ENCODE measurements around the gene TSPAN18.

DNA sequence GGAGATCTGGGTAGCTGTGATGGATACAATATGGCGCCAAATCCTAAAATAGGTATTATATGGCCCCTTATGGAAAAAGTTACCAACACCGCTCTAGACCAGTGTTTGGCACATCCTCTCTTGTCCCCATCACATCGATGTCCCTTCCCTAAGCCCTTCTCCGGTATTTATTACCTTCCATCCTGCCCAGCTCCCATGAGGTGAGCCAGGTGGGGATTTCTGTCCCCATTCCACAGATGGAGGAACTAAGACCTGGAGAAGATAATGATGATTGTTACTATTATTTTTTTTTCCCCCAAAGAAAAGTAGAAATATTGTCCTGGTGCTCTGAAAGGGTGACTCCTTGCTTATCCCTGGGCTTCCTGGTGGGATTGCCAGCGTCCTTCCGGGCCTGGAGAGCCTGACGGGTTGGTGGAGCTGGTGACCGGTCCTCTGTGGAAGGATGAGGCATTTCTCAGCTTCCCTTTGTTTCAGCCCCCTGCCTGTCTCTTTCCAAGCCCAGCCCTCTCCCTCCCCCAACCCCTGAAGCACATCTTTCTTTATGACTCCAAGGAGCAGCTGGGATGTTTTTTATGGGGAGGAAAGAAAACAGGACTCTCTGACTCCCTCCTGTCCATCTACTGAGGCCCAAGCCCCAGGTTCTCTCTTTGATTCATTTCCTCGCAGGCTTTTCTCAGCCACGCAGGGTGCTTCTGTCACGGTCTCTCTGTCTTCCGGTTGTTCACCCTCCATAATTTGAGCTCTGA lies 158.5 kb downstream of the TSPAN18 start:
- TF ChIP-seq, protein P1, sequence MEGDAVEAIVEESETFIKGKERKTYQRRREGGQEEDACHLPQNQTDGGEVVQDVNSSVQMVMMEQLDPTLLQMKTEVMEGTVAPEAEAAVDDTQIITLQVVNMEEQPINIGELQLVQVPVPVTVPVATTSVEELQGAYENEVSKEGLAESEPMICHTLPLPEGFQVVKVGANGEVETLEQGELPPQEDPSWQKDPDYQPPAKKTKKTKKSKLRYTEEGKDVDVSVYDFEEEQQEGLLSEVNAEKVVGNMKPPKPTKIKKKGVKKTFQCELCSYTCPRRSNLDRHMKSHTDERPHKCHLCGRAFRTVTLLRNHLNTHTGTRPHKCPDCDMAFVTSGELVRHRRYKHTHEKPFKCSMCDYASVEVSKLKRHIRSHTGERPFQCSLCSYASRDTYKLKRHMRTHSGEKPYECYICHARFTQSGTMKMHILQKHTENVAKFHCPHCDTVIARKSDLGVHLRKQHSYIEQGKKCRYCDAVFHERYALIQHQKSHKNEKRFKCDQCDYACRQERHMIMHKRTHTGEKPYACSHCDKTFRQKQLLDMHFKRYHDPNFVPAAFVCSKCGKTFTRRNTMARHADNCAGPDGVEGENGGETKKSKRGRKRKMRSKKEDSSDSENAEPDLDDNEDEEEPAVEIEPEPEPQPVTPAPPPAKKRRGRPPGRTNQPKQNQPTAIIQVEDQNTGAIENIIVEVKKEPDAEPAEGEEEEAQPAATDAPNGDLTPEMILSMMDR (conservative IDR thresholded peaks at IDR 0.05; ENCODE audit: low read depth, low read length): no peak
- TF ChIP-seq EZH2 (IDR thresholded peaks at IDR 0.05; ENCODE audit: borderline replicate concordance, low read depth, low read length, poor library complexity, severe bottlenecking): no peak

All from A673 (cell line).